GM18868 (cell line): ENCODE data around the gene PSMB9.
"Not testable (repeated sequence)": the region's sequence is repeated elsewhere in the genome, so short reads cannot be mapped to it uniquely, and the experiment has no call there.

Experiments
- ATAC-seq: cut with Tn5 transposase; IDR thresholded peaks from one replicate; pipeline ENCODE4 v1.9.1; 2021; ENCODE audit warnings: mild to moderate bottlenecking, moderate library complexity; ENCODE audit not compliant: unreplicated experiment

Gene PSMB9

GRCh38 chr6:32857156-32857891 is 3.3 kb downstream of the PSMB9 start:
- no peak for ATAC-seq

GRCh38 chr6:32858194-32858593 is 4.2 kb downstream of the PSMB9 start:
- ATAC-seq: no peak

- no peak for ATAC-seq
Measured at GRCh38 chr6:32860674-32861073, 6.7 kb downstream of the PSMB9 start.

- ATAC-seq: no peak
Measured at GRCh38 chr6:32862725-32863124, 8.7 kb downstream of the PSMB9 start.

- no peak for ATAC-seq
Measured at GRCh38 chr6:32865724-32866443, 11.9 kb downstream of the PSMB9 start.

- no peak for ATAC-seq
Measured at GRCh38 chr6:32867022-32867477, 13.1 kb downstream of the PSMB9 start.

- ATAC-seq: no peak
Measured at GRCh38 chr6:32867554-32868256, 13.7 kb downstream of the PSMB9 start.

- peak; percentile 52 for ATAC-seq
Measured at GRCh38 chr6:32868257-32868788, 14.3 kb downstream of the PSMB9 start.

GRCh38 chr6:32873947-32874346 is 20.0 kb downstream of the PSMB9 start:
- ATAC-seq: not testable (repeated sequence)

GRCh38 chr6:32876603-32877002 is 22.6 kb downstream of the PSMB9 start:
- ATAC-seq: no peak

- no peak for ATAC-seq
Measured at GRCh38 chr6:32879691-32880090, 25.7 kb downstream of the PSMB9 start.

- not testable (repeated sequence) for ATAC-seq
Measured at GRCh38 chr6:32880962-32881361, 27.0 kb downstream of the PSMB9 start.

- ATAC-seq: no peak
Measured at GRCh38 chr6:32882879-32883250, 28.9 kb downstream of the PSMB9 start.

GRCh38 chr6:32883789-32884188 is 29.8 kb downstream of the PSMB9 start:
- ATAC-seq: no peak

GRCh38 chr6:32885698-32886286 is 31.8 kb downstream of the PSMB9 start:
- ATAC-seq: no peak

- ATAC-seq: no peak
Measured at GRCh38 chr6:32886681-32887383, 32.8 kb downstream of the PSMB9 start.

- ATAC-seq: no peak
Measured at GRCh38 chr6:32887616-32888015, 33.6 kb downstream of the PSMB9 start.

- no peak for ATAC-seq
Measured at GRCh38 chr6:32888576-32888975, 34.6 kb downstream of the PSMB9 start.

GRCh38 chr6:32889533-32889932 is 35.5 kb downstream of the PSMB9 start:
- ATAC-seq: no peak

GRCh38 chr6:32890831-32891230 is 36.8 kb downstream of the PSMB9 start:
- ATAC-seq: no peak
